HFF-Myc (cell line): ENCODE results near the gene MARS1.
A peak's percentile ranks its signal among the peaks of the same experiment; 100 is the strongest.
"Not testable (repeated sequence)": the region's sequence is repeated elsewhere in the genome, so short reads cannot be mapped to it uniquely, and the experiment has no call there.

Source experiments
- DNase-seq: peaks from one replicate; pipeline ENCODE4 v3.0.0-alpha.2; 2011; ENCODE audit warnings: low read depth; ENCODE audit errors: extremely low read depth
- H3K4me3 ChIP-seq: replicated peaks from 2 replicates; pipeline ENCODE4 v1.5.1; 2011; ENCODE audit warnings: low read depth, mild to moderate bottlenecking, control low read depth, low read length
- TF ChIP-seq, protein P1 (sequence below): IDR thresholded peaks from 2 replicates; pipeline ENCODE4 v1.5.1; 2012; ENCODE audit warnings: mild to moderate bottlenecking, low read depth, low read length, control low read depth; ENCODE audit errors: missing control alignments

Gene MARS1

DNA sequence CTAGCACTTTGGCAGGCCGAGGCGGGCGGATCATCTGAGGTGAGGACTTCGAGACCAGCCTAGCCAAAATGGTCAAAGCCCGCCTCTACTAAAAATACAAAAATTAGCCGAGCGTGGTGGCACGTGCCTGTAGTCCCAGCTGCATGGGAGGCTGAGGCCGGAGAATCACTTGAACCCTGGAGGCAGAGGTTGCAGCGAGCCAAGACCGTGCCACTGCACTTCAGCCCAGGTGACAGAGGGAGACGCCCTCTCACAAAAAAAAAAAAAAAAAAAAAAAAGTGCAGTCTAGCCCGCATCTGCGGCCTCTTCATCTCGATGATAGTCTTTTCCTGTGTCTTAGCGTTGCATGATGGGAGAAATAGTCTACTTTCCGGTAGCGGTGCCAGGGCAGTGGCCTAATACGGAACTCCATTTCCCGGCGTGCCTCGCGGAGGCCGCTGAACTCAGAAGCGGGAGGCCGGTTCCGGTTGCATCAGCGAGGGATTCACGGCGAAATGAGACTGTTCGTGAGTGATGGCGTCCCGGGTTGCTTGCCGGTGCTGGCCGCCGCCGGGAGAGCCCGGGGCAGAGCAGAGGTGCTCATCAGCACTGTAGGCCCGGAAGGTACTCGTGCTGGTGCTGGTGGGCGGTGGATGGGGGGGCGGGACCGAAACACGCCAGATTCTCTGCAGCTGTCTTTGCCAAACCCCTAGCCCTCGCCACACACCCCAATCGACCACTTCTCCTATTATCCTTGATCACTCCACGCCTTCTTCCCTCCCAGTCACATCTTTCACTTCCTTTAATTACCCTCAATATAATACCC is at the start of gene MARS1:
MARS1 (plus strand) TSS at position 472 of the 805 bp plus-strand sequence; CDS start at position 495, 23 bp downstream.
- peak; percentile 96 for DNase-seq
- TF ChIP-seq, protein P1, sequence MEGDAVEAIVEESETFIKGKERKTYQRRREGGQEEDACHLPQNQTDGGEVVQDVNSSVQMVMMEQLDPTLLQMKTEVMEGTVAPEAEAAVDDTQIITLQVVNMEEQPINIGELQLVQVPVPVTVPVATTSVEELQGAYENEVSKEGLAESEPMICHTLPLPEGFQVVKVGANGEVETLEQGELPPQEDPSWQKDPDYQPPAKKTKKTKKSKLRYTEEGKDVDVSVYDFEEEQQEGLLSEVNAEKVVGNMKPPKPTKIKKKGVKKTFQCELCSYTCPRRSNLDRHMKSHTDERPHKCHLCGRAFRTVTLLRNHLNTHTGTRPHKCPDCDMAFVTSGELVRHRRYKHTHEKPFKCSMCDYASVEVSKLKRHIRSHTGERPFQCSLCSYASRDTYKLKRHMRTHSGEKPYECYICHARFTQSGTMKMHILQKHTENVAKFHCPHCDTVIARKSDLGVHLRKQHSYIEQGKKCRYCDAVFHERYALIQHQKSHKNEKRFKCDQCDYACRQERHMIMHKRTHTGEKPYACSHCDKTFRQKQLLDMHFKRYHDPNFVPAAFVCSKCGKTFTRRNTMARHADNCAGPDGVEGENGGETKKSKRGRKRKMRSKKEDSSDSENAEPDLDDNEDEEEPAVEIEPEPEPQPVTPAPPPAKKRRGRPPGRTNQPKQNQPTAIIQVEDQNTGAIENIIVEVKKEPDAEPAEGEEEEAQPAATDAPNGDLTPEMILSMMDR = no peak
- H3K4me3 ChIP-seq = peak within 1 kb of the TSS; percentile 64

GRCh38 chr12:57438400-57438799 is 49.5 kb upstream of the MARS1 start:
- TF ChIP-seq, protein P1 = no peak

DNA sequence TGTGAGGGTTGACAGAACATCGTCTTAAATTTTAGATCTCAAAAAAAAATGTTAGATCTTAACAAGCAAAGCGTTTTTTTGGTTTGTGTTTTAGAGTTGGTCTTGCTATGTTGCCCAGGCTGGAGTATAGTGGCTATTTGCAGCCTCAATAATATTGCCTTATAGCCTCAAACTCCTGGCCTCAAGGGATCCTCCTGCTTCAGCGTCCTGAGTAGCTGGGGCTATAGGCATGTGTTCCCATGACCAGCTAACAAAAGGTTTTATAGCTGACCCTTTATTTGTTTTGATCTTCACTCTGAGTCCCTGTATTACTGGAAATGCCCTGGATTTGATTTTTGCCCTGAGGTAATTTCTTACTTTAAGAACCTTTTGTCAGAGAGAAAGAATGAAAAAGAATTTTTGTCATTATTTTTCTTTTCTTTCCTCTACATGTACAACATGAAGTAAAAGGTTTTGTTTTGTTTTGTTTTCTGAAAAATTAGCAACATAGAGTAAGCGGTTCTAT is 48.1 kb upstream of the MARS1 start:
- no peak for DNase-seq
- no peak overlapping the region for H3K4me3 ChIP-seq
- TF ChIP-seq, protein P1 = no peak

More at GRCh38 chr12:57438400-57438799, 49.5 kb upstream of the MARS1 start:
- DNase-seq = no peak
- no peak overlapping the region for H3K4me3 ChIP-seq

DNA sequence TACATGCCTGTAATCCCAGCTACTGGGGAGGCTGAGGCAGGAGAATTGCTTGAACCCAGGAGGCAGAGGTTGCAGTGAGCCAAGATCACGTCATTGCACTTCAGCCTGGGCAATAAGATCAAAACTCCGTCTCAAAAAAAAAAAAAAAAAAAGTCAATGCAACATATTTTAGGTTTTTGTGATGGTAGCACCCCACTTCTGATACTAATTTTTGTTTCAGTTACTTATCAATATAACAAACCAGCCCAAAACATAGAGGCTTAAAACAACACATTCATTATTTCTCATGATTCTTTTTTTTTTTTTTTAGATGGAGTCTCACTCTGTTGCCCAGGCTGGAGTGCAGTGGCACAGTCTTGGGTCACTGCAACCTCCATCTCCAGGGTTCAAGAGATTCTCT is 46.5 kb upstream of the MARS1 start:
- DNase-seq, H3K4me3 ChIP-seq: not testable (repeated sequence)

DNA sequence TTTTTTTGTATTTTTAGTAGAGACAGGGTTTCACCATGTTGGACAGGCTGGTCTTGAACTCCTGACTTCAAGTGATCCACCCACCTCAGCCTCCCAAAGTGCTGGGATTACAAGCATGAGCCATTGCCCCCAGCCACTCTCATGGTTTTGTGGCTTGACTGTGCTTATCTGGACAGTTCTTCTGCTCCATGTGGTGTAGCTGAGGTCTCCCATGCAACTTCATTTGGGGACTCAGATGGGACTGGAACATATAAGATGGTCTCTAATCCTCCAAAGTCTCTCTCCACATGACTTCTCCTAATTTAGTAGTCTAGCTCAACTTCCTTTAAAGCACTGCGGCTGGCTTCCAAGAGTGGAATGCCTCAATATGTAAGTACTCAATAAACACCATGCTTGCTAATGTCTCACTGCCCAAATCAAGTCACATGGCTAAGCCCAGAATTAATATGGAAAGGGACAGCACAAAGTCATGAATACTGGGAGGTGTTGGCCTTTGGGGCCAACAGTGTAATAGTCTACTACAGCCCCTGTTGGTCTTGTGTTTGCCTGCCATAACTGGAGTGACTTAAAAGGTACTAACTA is 45.9 kb upstream of the MARS1 start:
- no peak overlapping the region for H3K4me3 ChIP-seq
- no peak for DNase-seq
- TF ChIP-seq, protein P1 = no peak

DNA sequence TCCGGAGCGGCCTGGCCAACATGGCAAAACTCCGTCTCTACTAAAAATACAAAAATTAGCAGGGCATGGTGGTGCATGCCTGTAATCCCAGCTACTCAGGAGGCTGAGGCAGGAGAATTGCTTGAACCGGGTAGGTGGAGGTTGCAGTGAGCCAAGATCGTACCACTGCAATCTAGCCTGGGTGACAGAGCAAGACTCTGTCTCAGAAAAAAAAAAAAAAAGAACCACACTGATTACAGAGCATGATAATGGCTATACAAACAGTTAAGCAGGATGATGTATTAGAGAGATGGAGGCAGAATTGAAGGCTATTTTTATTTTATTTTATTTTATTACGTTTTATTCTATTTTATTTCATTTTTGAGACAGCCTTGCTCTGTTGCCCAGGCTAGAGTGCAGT is 43.5 kb upstream of the MARS1 start:
- DNase-seq, H3K4me3 ChIP-seq: not testable (repeated sequence)

- DNase-seq = no peak
- no peak overlapping the region for H3K4me3 ChIP-seq
- TF ChIP-seq, protein P1 = no peak
Observed at GRCh38 chr12:57444744-57445143, 43.1 kb upstream of the MARS1 start.
